Endodermal cell (in vitro differentiated cells): ENCODE results near the gene ITSN1. TPM values are rescaled to one million over a fixed set of nuclear protein-coding genes. Genes with fewer than 3 reads are reported as not detected.

ENCODE experiments used
- DNase-seq: peaks from one replicate; pipeline ENCODE4 v3.0.0-alpha.2; 2017
- H3K27ac ChIP-seq: 2 replicates; pipeline ENCODE4 v1.5.1; 2013; ENCODE audit warnings: mild to moderate bottlenecking, low read depth, low read length, moderate library complexity
- H3K27me3 ChIP-seq: 2 replicates; pipeline ENCODE4 v1.6.1; 2013; ENCODE audit warnings: mild to moderate bottlenecking, low read length, moderate library complexity; ENCODE audit not compliant: insufficient read depth, control insufficient read depth, poor library complexity, severe bottlenecking
- H3K36me3 ChIP-seq: 2 replicates; pipeline ENCODE4 v1.7.0; 2013; ENCODE audit warnings: mild to moderate bottlenecking, low read length, moderate library complexity; ENCODE audit not compliant: control insufficient read depth, insufficient read depth
- H3K4me1 ChIP-seq: one replicate; pipeline ENCODE4 v1.7.0; 2013; ENCODE audit warnings: low read length; ENCODE audit not compliant: control insufficient read depth, insufficient read depth
- H3K4me3 ChIP-seq: 2 replicates; pipeline ENCODE4 v1.5.1; 2013; ENCODE audit warnings: mild to moderate bottlenecking, low read length, moderate library complexity
- H3K9ac ChIP-seq: 2 replicates; pipeline ENCODE4 v1.6.1; 2013; ENCODE audit warnings: mild to moderate bottlenecking, low read length, moderate library complexity; ENCODE audit not compliant: poor library complexity, severe bottlenecking; ENCODE audit errors: extremely low read depth
- H3K9me3 ChIP-seq: 2 replicates; pipeline ENCODE4 v1.6.1; 2013; ENCODE audit warnings: mild to moderate bottlenecking, low read length, moderate library complexity; ENCODE audit not compliant: control insufficient read depth
- H3K27ac Mint-ChIP-seq: 2 replicates; pipeline ENCODE4 v1.8.0; 2020; ENCODE audit warnings: mixed read lengths
- H3K27me3 Mint-ChIP-seq: 2 replicates; pipeline ENCODE4 v1.8.0; 2021; ENCODE audit warnings: mild to moderate bottlenecking, mixed read lengths; ENCODE audit not compliant: insufficient read depth
- H3K36me3 Mint-ChIP-seq: 2 replicates; pipeline ENCODE4 v1.8.0; 2020; ENCODE audit warnings: low read depth, mixed read lengths
- H3K4me1 Mint-ChIP-seq: 2 replicates; pipeline ENCODE4 v1.8.0; 2020; ENCODE audit warnings: mixed read lengths
- H3K4me3 Mint-ChIP-seq: 2 replicates; pipeline ENCODE4 v1.8.0; 2020; ENCODE audit warnings: mild to moderate bottlenecking, moderate library complexity, mixed read lengths
- H3K9me3 Mint-ChIP-seq: 2 replicates; pipeline ENCODE4 v1.8.0; 2020; ENCODE audit warnings: mild to moderate bottlenecking, mixed read lengths
- CTCF ChIP-seq: fragments of 200-600 bp; sonication (generic); conservative IDR thresholded peaks from 2 replicates; pipeline ENCODE4 v1.5.0; 2021; ENCODE audit warnings: antibody characterized with exemption, mild to moderate bottlenecking
- WGBS, 2 experiments: methylation state at CpG; one replicate each; pipeline versions ENCODE4 v1.1.5 to v1.1.7; 2013; ENCODE audit warnings: missing lambda C conversion rate in 2 of 2, mixed read lengths in 1 of 2; ENCODE audit not compliant: insufficient coverage in 1 of 2, insufficient read length in 1 of 2; 5-methylcytosine and 5-hydroxymethylcytosine counted together
- total RNA-seq, 2 donors: library from RNA; stranded (reverse); fragmentation: NEBNext Ultra II Directional in 1 of 2; extraction: Animal tissue kit (Norgen Biotek cat#: 25700) in 1 of 2; gene quantifications; 2 replicates in 1 of 2; 3 replicates in 1 of 2; pipeline ENCODE4 v1.2.1, GENCODE V29; 2021

The ITSN1 gene
- total RNA-seq, 2 donors from 2014 or later, result 89.6 to 104 TPM

GRCh38 chr21:33789697-33790096 lies 147.4 kb downstream of the ITSN1 start:
- H3K9ac ChIP-seq, result no peak overlapping the region
- H3K27ac ChIP-seq, result no peak overlapping the region
- Mint-ChIP-seq H3K27ac (no peak overlapping the region), H3K9me3 (no peaks in the 10 kb centered on the region), H3K36me3 (peaks cover 23% of the 10 kb centered on the region), H3K4me1 (peaks cover 9% of the 10 kb centered on the region), H3K4me3 (no peak overlapping the region), H3K27me3 (no peaks in the 10 kb centered on the region)
- H3K9me3 ChIP-seq, result no peaks in the 10 kb centered on the region
- H3K27me3 ChIP-seq, result no peaks in the 10 kb centered on the region
- H3K4me1 ChIP-seq, result no peaks in the 10 kb centered on the region
- peaks cover 65% of the 10 kb centered on the region for H3K36me3 ChIP-seq
- H3K4me3 ChIP-seq, result no peak overlapping the region
- TF ChIP-seq CTCF, result no peak
- WGBS, 2 experiments, result 71% methylated on average over 1 of the region's 1 CpG; no CpG with 5 or more reads in 1 of the 2 experiments
- DNase-seq, result no peak

GRCh38 chr21:33791073-33791472 lies 148.8 kb downstream of the ITSN1 start:
- no peak for DNase-seq
- Mint-ChIP-seq H3K36me3 (peaks cover 30% of the 10 kb centered on the region), H3K27me3 (no peaks in the 10 kb centered on the region), H3K9me3 (no peaks in the 10 kb centered on the region), H3K4me1 (peaks cover 9% of the 10 kb centered on the region), H3K4me3 (no peak overlapping the region), H3K27ac (no peak overlapping the region)
- no peaks in the 10 kb centered on the region for H3K9me3 ChIP-seq
- no peaks in the 10 kb centered on the region for H3K4me1 ChIP-seq
- peaks cover 61% of the 10 kb centered on the region for H3K36me3 ChIP-seq
- H3K9ac ChIP-seq, result no peak overlapping the region
- H3K27me3 ChIP-seq, result no peaks in the 10 kb centered on the region
- H3K4me3 ChIP-seq, result no peak overlapping the region
- WGBS, 2 experiments, result 86 to 90% methylated on average over 1 to 2 of the region's 3 CpGs
- H3K27ac ChIP-seq, result no peak overlapping the region
- TF ChIP-seq CTCF, result no peak

- H3K4me3 ChIP-seq, result no peak overlapping the region
- peak; percentile 71 for DNase-seq
These were observed 152.3 kb downstream of the ITSN1 start for GRCh38 chr21:33794596-33794995.

More at GRCh38 chr21:33794596-33794995, 152.3 kb downstream of the ITSN1 start:
- WGBS, 2 experiments, result 50 to 60% methylated on average over 1 to 2 of the region's 2 CpGs
- H3K4me1 Mint-ChIP-seq, result peaks cover 9% of the 10 kb centered on the region
- no peak overlapping the region for H3K27ac Mint-ChIP-seq
- no peaks in the 10 kb centered on the region for H3K27me3 Mint-ChIP-seq
- no peak overlapping the region for H3K4me3 Mint-ChIP-seq
- peaks cover 50% of the 10 kb centered on the region for H3K36me3 Mint-ChIP-seq
- H3K9ac ChIP-seq, result no peak overlapping the region
- no peaks in the 10 kb centered on the region for H3K4me1 ChIP-seq
- H3K36me3 ChIP-seq, result peaks cover 67% of the 10 kb centered on the region
- no peak overlapping the region for H3K27ac ChIP-seq
- no peak for TF ChIP-seq CTCF
- no peaks in the 10 kb centered on the region for H3K27me3 ChIP-seq
- H3K9me3 Mint-ChIP-seq, result no peaks in the 10 kb centered on the region
- no peaks in the 10 kb centered on the region for H3K9me3 ChIP-seq
